HepG2 (cell line): ENCODE results near the gene IFT43. TPM values are rescaled to one million over a fixed set of nuclear protein-coding genes. Genes with fewer than 3 reads are reported as not detected.

ENCODE experiments used
- GZF1 ChIP-seq: sonication (generic); formaldehyde crosslinking; IDR thresholded peaks from 2 replicates; pipeline ENCODE4 v1.5.1; 2020; ENCODE audit warnings: mild to moderate bottlenecking, missing genetic modification reagents
- HOXA5 ChIP-seq: sonication (generic); formaldehyde crosslinking; IDR thresholded peaks from 2 replicates; pipeline ENCODE4 v1.4.0; 2020; ENCODE audit warnings: missing genetic modification reagents
- MTA3 ChIP-seq: sonication (generic); formaldehyde crosslinking; IDR thresholded peaks from 2 replicates; pipeline ENCODE4 v1.4.0; 2020; ENCODE audit warnings: missing genetic modification reagents
- NFKB2 ChIP-seq: sonication (generic); formaldehyde crosslinking; IDR thresholded peaks from 2 replicates; pipeline ENCODE4 v1.4.0; 2020; ENCODE audit warnings: missing genetic modification reagents, borderline replicate concordance
- NR3C1 ChIP-seq: sonication (generic); formaldehyde crosslinking; IDR thresholded peaks from 2 replicates; pipeline ENCODE4 v1.4.0; 2020; ENCODE audit warnings: missing genetic modification reagents
- ZFX ChIP-seq: sonication (generic); formaldehyde crosslinking; IDR thresholded peaks from 2 replicates; pipeline ENCODE4 v1.4.0; 2020; ENCODE audit warnings: mild to moderate bottlenecking, low read depth, missing genetic modification reagents, moderate library complexity
- ZNF367 ChIP-seq: sonication (generic); formaldehyde crosslinking; IDR thresholded peaks from 2 replicates; pipeline ENCODE4 v1.4.0; 2020; ENCODE audit warnings: missing genetic modification reagents, borderline replicate concordance
- polyA plus RNA-seq, 8 experiments: library from polyadenylated mRNA; depleted of rRNA in 3 of 8; stranded (reverse) in 7 of 8; unstranded in 1 of 8; fragments of >200 nt; fragmentation: Illumina TruSeq in 4 of 8; extraction: Trizol in 4 of 8; gene quantifications; 2 replicates each; pipeline versions ENCODE4 v1.2.1 to v1.2.3, GENCODE V29; 2011 to 2016; ENCODE audit warnings: low read depth in 4 of 8, missing spikeins in 1 of 8, mixed read lengths in 1 of 8; ENCODE audit not compliant: insufficient read depth in 1 of 8
- total RNA-seq, 5 experiments: library from RNA; depleted of rRNA; stranded (reverse); fragments of >200 nt; fragmentation: Illumina TruSeq; extraction: Trizol; gene quantifications; 2 replicates each; pipeline ENCODE4 v1.2.3, GENCODE V29; 2016; ENCODE audit warnings: low read depth in 1 of 5
- TF ChIP-seq, protein P1 (sequence below): IDR thresholded peaks from 2 replicates; pipeline ENCODE4 v1.6.1; 2016; ENCODE audit warnings: missing compliant biosample characterization, missing genetic modification reagents, borderline replicate concordance
- TF ChIP-seq, protein P2 (sequence below): sonication (generic); formaldehyde crosslinking; IDR thresholded peaks from one replicate; pipeline ENCODE4 v1.5.1; 2020; ENCODE audit warnings: mild to moderate bottlenecking, missing genetic modification reagents; ENCODE audit errors: not compliant biosample characterization
- TF ChIP-seq, protein P3 (sequence below): sonication (generic); formaldehyde crosslinking; IDR thresholded peaks from 2 replicates; pipeline ENCODE4 v1.9.0; 2021; ENCODE audit warnings: mild to moderate bottlenecking, missing genetic modification reagents
- TF ChIP-seq, protein P4 (sequence below): sonication (generic); formaldehyde crosslinking; IDR thresholded peaks from 2 replicates; pipeline ENCODE4 v1.5.1; 2020; ENCODE audit warnings: mild to moderate bottlenecking, missing genetic modification reagents, borderline replicate concordance

The IFT43 gene
- total and polyA plus RNA-seq, 2 of the 13 experiments (the other 11 are each of a cell fraction or from before 2014, with no cell fraction given), result 0.15 to 0.55 TPM

DNA sequence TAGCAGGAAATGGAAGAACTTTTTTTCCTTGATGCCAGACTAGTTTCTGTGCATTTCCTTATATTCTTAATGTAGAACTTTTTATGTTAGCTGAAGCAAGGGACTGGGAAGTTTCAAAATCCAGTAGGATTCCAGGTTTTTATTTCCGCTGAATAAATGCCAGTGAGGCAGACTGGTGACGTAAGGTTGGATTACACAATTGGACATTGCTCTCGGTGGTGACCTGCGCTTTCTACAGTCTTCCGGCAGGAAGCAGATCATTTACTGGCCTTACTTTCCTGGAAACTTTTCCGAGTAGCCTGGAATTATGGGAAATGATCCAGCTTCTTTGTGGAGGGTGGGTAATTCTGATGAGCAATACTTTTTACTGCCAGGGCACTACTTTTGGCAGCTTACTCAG lies 3.6 kb downstream of the IFT43 start (continued):
- TF ChIP-seq, protein P1, sequence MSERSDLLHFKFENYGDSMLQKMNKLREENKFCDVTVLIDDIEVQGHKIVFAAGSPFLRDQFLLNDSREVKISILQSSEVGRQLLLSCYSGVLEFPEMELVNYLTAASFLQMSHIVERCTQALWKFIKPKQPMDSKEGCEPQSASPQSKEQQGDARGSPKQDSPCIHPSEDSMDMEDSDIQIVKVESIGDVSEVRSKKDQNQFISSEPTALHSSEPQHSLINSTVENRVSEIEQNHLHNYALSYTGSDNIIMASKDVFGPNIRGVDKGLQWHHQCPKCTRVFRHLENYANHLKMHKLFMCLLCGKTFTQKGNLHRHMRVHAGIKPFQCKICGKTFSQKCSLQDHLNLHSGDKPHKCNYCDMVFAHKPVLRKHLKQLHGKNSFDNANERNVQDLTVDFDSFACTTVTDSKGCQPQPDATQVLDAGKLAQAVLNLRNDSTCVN (CRISPR knock-in tag), result no peak
- TF ChIP-seq, protein P2, sequence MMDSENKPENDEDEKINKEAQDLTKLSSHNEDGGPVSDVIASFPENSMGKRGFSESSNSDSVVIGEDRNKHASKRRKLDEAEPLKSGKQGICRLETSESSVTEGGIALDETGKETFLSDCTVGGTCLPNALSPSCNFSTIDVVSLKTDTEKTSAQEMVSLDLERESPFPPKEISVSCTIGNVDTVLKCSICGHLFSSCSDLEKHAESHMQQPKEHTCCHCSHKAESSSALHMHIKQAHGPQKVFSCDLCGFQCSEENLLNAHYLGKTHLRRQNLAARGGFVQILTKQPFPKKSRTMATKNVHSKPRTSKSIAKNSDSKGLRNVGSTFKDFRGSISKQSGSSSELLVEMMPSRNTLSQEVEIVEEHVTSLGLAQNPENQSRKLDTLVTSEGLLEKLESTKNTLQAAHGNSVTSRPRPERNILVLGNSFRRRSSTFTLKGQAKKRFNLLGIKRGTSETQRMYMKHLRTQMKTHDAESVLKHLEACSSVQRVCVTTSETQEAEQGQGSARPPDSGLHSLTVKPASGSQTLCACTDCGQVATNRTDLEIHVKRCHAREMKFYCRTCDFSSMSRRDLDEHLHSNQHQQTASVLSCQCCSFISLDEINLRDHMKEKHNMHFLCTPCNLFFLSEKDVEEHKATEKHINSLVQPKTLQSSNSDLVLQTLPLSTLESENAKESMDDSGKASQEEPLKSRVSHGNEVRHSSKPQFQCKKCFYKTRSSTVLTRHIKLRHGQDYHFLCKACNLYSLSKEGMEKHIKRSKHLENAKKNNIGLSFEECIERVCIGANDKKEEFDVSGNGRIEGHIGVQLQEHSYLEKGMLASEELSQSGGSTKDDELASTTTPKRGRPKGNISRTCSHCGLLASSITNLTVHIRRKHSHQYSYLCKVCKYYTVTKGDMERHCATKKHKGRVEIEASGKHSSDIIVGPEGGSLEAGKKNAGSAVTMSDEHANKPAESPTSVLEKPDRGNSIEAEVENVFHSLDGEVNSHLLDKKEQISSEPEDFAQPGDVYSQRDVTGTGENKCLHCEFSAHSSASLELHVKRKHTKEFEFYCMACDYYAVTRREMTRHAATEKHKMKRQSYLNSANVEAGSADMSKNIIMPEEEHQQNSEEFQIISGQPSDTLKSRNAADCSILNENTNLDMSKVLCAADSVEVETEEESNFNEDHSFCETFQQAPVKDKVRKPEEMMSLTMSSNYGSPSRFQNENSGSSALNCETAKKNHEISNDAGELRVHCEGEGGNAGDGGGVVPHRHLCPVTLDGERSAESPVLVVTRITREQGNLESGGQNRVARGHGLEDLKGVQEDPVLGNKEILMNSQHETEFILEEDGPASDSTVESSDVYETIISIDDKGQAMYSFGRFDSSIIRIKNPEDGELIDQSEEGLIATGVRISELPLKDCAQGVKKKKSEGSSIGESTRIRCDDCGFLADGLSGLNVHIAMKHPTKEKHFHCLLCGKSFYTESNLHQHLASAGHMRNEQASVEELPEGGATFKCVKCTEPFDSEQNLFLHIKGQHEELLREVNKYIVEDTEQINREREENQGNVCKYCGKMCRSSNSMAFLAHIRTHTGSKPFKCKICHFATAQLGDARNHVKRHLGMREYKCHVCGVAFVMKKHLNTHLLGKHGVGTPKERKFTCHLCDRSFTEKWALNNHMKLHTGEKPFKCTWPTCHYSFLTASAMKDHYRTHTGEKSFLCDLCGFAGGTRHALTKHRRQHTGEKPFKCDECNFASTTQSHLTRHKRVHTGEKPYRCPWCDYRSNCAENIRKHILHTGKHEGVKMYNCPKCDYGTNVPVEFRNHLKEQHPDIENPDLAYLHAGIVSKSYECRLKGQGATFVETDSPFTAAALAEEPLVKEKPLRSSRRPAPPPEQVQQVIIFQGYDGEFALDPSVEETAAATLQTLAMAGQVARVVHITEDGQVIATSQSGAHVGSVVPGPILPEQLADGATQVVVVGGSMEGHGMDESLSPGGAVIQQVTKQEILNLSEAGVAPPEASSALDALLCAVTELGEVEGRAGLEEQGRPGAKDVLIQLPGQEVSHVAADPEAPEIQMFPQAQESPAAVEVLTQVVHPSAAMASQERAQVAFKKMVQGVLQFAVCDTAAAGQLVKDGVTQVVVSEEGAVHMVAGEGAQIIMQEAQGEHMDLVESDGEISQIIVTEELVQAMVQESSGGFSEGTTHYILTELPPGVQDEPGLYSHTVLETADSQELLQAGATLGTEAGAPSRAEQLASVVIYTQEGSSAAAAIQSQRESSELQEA (CRISPR knock-in tag), result no peak
- TF ChIP-seq, protein P3, sequence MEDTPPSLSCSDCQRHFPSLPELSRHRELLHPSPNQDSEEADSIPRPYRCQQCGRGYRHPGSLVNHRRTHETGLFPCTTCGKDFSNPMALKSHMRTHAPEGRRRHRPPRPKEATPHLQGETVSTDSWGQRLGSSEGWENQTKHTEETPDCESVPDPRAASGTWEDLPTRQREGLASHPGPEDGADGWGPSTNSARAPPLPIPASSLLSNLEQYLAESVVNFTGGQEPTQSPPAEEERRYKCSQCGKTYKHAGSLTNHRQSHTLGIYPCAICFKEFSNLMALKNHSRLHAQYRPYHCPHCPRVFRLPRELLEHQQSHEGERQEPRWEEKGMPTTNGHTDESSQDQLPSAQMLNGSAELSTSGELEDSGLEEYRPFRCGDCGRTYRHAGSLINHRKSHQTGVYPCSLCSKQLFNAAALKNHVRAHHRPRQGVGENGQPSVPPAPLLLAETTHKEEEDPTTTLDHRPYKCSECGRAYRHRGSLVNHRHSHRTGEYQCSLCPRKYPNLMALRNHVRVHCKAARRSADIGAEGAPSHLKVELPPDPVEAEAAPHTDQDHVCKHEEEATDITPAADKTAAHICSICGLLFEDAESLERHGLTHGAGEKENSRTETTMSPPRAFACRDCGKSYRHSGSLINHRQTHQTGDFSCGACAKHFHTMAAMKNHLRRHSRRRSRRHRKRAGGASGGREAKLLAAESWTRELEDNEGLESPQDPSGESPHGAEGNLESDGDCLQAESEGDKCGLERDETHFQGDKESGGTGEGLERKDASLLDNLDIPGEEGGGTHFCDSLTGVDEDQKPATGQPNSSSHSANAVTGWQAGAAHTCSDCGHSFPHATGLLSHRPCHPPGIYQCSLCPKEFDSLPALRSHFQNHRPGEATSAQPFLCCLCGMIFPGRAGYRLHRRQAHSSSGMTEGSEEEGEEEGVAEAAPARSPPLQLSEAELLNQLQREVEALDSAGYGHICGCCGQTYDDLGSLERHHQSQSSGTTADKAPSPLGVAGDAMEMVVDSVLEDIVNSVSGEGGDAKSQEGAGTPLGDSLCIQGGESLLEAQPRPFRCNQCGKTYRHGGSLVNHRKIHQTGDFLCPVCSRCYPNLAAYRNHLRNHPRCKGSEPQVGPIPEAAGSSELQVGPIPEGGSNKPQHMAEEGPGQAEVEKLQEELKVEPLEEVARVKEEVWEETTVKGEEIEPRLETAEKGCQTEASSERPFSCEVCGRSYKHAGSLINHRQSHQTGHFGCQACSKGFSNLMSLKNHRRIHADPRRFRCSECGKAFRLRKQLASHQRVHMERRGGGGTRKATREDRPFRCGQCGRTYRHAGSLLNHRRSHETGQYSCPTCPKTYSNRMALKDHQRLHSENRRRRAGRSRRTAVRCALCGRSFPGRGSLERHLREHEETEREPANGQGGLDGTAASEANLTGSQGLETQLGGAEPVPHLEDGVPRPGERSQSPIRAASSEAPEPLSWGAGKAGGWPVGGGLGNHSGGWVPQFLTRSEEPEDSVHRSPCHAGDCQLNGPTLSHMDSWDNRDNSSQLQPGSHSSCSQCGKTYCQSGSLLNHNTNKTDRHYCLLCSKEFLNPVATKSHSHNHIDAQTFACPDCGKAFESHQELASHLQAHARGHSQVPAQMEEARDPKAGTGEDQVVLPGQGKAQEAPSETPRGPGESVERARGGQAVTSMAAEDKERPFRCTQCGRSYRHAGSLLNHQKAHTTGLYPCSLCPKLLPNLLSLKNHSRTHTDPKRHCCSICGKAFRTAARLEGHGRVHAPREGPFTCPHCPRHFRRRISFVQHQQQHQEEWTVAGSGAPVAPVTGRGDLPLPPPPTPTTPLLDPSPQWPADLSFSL, result no peak
- TF ChIP-seq, protein P4, sequence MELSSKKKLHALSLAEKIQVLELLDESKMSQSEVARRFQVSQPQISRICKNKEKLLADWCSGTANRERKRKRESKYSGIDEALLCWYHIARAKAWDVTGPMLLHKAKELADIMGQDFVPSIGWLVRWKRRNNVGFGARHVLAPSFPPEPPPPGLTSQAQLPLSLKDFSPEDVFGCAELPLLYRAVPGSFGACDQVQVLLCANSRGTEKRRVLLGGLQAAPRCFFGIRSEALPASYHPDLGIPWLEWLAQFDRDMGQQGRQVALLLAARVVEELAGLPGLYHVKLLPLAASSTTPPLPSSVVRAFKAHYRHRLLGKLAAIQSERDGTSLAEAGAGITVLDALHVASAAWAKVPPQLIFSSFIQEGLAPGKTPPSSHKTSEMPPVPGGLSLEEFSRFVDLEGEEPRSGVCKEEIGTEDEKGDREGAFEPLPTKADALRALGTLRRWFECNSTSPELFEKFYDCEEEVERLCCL (CRISPR knock-in tag), result no peak
- TF ChIP-seq ZFX (CRISPR knock-in tag) (peak; percentile 23; the same call in 1 of the 2 replicates), GZF1 (no peak), HOXA5 (CRISPR knock-in tag) (peak; percentile 48; the same call in 1 of the 2 replicates), MTA3 (CRISPR knock-in tag) (no peak), NFKB2 (CRISPR knock-in tag) (no peak), NR3C1 (CRISPR knock-in tag) (no peak), ZNF367 (CRISPR knock-in tag) (no peak)
